A549 treated with GW870086 at 1 μM for 4 hours (cell line): ENCODE data around the gene GNGT1. TPM values are rescaled to one million over a fixed set of nuclear protein-coding genes. Genes with fewer than 3 reads are reported as not detected.

ENCODE experiments used
- total RNA-seq: library from RNA; stranded (reverse); fragments of 200-300 nt; extraction: Qiagen RNA extraction; gene quantifications from 5 replicates; pipeline ENCODE4 v1.2.3, GENCODE V29; 2022; ENCODE audit warnings: low read depth

Gene GNGT1
- not detected in 5 replicates for total RNA-seq

GRCh38 chr7:93906267-93906666 lies at the start of gene GNGT1:
Gene GNGT1, plus strand, starts transcription at chr7:93906567. Its CDS starts 180 bp downstream, at chr7:93906747.

GRCh38 chr7:93890464-93891068 lies 15.8 kb upstream of the GNGT1 start, which contains the start of gene TFPI2:
Gene TFPI2, minus strand, starts transcription at chr7:93890753. Its CDS starts 75 bp downstream, at chr7:93890678.

GRCh38 chr7:93921607-93922566 lies 15.5 kb downstream of the GNGT1 start, which contains the start of gene GNG11:
Gene GNG11, plus strand, starts transcription at chr7:93921735. Its CDS starts 403 bp downstream, at chr7:93922138.

Other genes with a start within 250 kb of the GNGT1 start
- gene TFPI2, start 15.8 kb upstream of the GNGT1 start, total RNA-seq, result 243 to 308 TPM (median 265 TPM) in 5 replicates
- gene GNG11, start 15.2 kb downstream of the GNGT1 start, total RNA-seq, result 39.4 to 47.2 TPM (median 43.5 TPM) in 5 replicates
- gene BET1, start 97.8 kb downstream of the GNGT1 start, total RNA-seq, result 19.3 to 27.4 TPM (median 24.3 TPM) in 5 replicates